DOHH2 (cell line): ENCODE data around the gene GALNTL6.

Experiments used
- H3F3A ChIP-seq: fragments of 200-600 bp; sonication (generic), shearing (Covaris generic); 2 replicates; pipeline ENCODE4 v1.6.0; 2016; ENCODE audit warnings: antibody characterized with exemption, mild to moderate bottlenecking; ENCODE audit not compliant: control insufficient read depth, insufficient read depth
- H3K27ac ChIP-seq: fragments of 200-600 bp; sonication (generic); 2 replicates; pipeline ENCODE4 v1.5.1; 2014; ENCODE audit warnings: low read depth, mild to moderate bottlenecking, low read length, moderate library complexity
- H3K27me3 ChIP-seq: fragments of 200-600 bp; sonication (generic); 2 replicates; pipeline ENCODE4 v1.6.1; 2014; ENCODE audit warnings: mild to moderate bottlenecking, low read length, mixed read lengths; ENCODE audit not compliant: control insufficient read depth
- H3K36me3 ChIP-seq: fragments of 200-600 bp; sonication (generic); 2 replicates; pipeline ENCODE4 v1.6.1; 2014; ENCODE audit warnings: mild to moderate bottlenecking, low read length, moderate library complexity, mixed read lengths; ENCODE audit not compliant: control insufficient read depth
- H3K4me1 ChIP-seq: fragments of 200-600 bp; sonication (generic); 2 replicates; pipeline ENCODE4 v1.6.1; 2014; ENCODE audit warnings: mild to moderate bottlenecking, low read length, mixed read lengths; ENCODE audit not compliant: control insufficient read depth
- H3K4me2 ChIP-seq: fragments of 200-600 bp; sonication (generic); 2 replicates; pipeline ENCODE4 v1.6.0; 2014; ENCODE audit warnings: mild to moderate bottlenecking, low read length, moderate library complexity
- H3K4me3 ChIP-seq: fragments of 200-600 bp; sonication (generic); 2 replicates; pipeline ENCODE4 v1.5.1; 2014; ENCODE audit warnings: mild to moderate bottlenecking, low read length, mixed read lengths
- H3K79me2 ChIP-seq: fragments of 200-600 bp; sonication (generic); 2 replicates; pipeline ENCODE4 v1.6.1; 2014; ENCODE audit warnings: mild to moderate bottlenecking, low read length, mixed read lengths; ENCODE audit not compliant: control insufficient read depth
- H3K9me2 ChIP-seq: fragments of 200-600 bp; sonication (generic); replicated peaks from 2 replicates; pipeline ENCODE4 v1.6.1; 2014; ENCODE audit warnings: mild to moderate bottlenecking, low read length, mixed read lengths; ENCODE audit not compliant: control insufficient read depth
- H3K9me3 ChIP-seq: fragments of 200-600 bp; sonication (generic); 2 replicates; pipeline ENCODE4 v1.6.1; 2014; ENCODE audit warnings: antibody characterized with exemption, low read length, mixed read lengths; ENCODE audit not compliant: control insufficient read depth, insufficient read depth
- H4K20me1 ChIP-seq: fragments of 200-600 bp; sonication (generic); 2 replicates; pipeline ENCODE4 v1.6.0; 2014; ENCODE audit warnings: low read depth, mild to moderate bottlenecking, antibody characterized with exemption, low read length, moderate library complexity; ENCODE audit not compliant: control insufficient read depth, insufficient read depth
- CTCF ChIP-seq: fragments of 200-600 bp; sonication (generic); IDR thresholded peaks from one replicate; pipeline ENCODE4 v1.5.1; 2014; ENCODE audit warnings: antibody characterized with exemption, mild to moderate bottlenecking, low read depth, low read length; ENCODE audit not compliant: poor library complexity, severe bottlenecking
- EZH2phosphoT487 ChIP-seq: fragments of 200-600 bp; sonication (generic); IDR thresholded peaks from 2 replicates; pipeline ENCODE4 v1.6.1; 2017; ENCODE audit warnings: borderline replicate concordance, mild to moderate bottlenecking, antibody characterized with exemption, low read length, moderate library complexity, mixed read lengths

GALNTL6 gene

GRCh38 chr4:171924746-171925376, 111.7 kb downstream of the GALNTL6 start:
- Histone ChIP-seq H3K9me2 (no peaks in the 10 kb centered on the region), H3K27me3 (no peaks in the 10 kb centered on the region), H3K4me1 (no peaks in the 10 kb centered on the region), H3K36me3 (no peaks in the 10 kb centered on the region), H3K9me3 (no peaks in the 10 kb centered on the region), H4K20me1 (no peaks in the 10 kb centered on the region), H3K79me2 (no peaks in the 10 kb centered on the region), H3F3A (no peaks in the 10 kb centered on the region), H3K4me3 (no peak overlapping the region), H3K27ac (no peak overlapping the region), H3K4me2 (no peak overlapping the region)
- no peak for TF ChIP-seq EZH2phosphoT487
- no peak for TF ChIP-seq CTCF

- Histone ChIP-seq H3K9me2 (no peaks in the 10 kb centered on the region), H3K36me3 (no peaks in the 10 kb centered on the region), H4K20me1 (no peaks in the 10 kb centered on the region), H3K4me2 (no peak overlapping the region), H3K27ac (no peak overlapping the region), H3K27me3 (no peaks in the 10 kb centered on the region), H3K4me3 (no peak overlapping the region), H3K9me3 (no peaks in the 10 kb centered on the region), H3K79me2 (no peaks in the 10 kb centered on the region), H3F3A (no peaks in the 10 kb centered on the region), H3K4me1 (no peaks in the 10 kb centered on the region)
- TF ChIP-seq CTCF (no peak), EZH2phosphoT487 (no peak)
Measured at GRCh38 chr4:171928336-171928735, 115.1 kb downstream of the GALNTL6 start.

GRCh38 chr4:171929477-171929876, 116.3 kb downstream of the GALNTL6 start:
- no peak overlapping the region for H3K4me2 ChIP-seq
- H3K36me3 ChIP-seq: no peaks in the 10 kb centered on the region
- TF ChIP-seq EZH2phosphoT487: no peak
- TF ChIP-seq CTCF: no peak
- no peaks in the 10 kb centered on the region for H3K9me2 ChIP-seq
- no peaks in the 10 kb centered on the region for H3K27me3 ChIP-seq
- no peak overlapping the region for H3K27ac ChIP-seq
- no peaks in the 10 kb centered on the region for H3K79me2 ChIP-seq
- H3K4me1 ChIP-seq: no peaks in the 10 kb centered on the region
- no peaks in the 10 kb centered on the region for H3F3A ChIP-seq
- H3K9me3 ChIP-seq: no peaks in the 10 kb centered on the region
- H3K4me3 ChIP-seq: no peak overlapping the region
- H4K20me1 ChIP-seq: no peaks in the 10 kb centered on the region
